H1 (cell line): ENCODE measurements around the gene EPN3.

Experiments used
- JUND ChIP-seq: IDR thresholded peaks from 2 replicates; pipeline ENCODE4 v1.6.1; 2011; ENCODE audit warnings: mild to moderate bottlenecking, improper control_type of control experiment, low read length
- POLR2AphosphoS5 ChIP-seq: IDR thresholded peaks from 2 replicates; pipeline ENCODE4 v1.6.1; 2011; ENCODE audit warnings: low read depth, low read length
- SP1 ChIP-seq: IDR thresholded peaks from 2 replicates; pipeline ENCODE4 v1.6.1; 2011; ENCODE audit warnings: low read depth, low read length
- TEAD4 ChIP-seq: IDR thresholded peaks from 2 replicates; pipeline ENCODE4 v1.6.1; 2012; ENCODE audit warnings: low read depth, low read length, inconsistent platforms, mixed read lengths
- TF ChIP-seq, protein P1 (sequence below), 3 experiments: IDR thresholded peaks; 1 replicate in 2 of 3; 2 replicates in 1 of 3; pipeline versions ENCODE4 v1.5.1 to v1.6.1; 2011; ENCODE audit warnings: low read length in 3 of 3, mild to moderate bottlenecking in 3 of 3, inconsistent platforms in 2 of 3, low read depth in 1 of 3, moderate library complexity in 1 of 3; ENCODE audit not compliant: insufficient read depth in 1 of 3; ENCODE audit errors: control extremely low read depth in 1 of 3

DNA sequence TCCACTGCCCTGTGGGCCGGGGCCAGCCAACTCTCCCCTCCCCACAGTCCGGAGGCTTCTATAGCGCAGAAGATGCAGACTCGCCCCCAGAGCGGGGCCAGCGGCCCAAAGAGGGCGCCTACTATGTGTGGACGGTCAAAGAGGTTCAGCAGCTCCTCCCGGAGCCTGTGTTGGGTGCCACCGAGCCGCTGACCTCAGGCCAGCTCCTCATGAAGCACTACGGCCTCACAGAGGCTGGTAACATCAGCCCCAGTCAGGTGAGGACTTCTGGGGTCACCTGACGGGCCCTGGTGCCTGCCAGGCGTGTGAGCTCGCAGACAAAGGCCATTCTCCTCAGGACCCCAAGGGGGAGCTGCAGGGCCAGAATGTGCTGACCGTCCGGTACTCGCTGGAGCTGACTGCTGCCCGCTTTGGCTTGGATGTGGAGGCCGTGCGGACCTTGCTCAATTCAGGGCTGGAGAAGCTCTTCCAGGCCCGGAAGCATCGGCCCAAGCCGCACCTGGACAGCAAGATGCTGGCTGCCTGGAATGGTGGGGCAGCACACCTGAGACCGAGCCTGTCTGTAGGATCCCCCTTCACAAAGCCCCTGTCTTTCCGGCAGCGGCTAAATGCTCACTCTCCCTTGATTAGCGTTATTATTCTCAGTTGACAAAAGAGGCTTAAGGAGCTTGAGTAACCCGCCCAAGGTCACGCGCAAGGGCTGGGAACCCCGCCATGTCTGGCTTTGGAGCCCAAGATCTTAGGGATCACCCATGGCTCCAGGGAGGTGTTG, 18.3 kb downstream of the EPN3 start:
- TF ChIP-seq JUND, result peak; percentile 61; the same call in 1 of the 2 replicates
- TF ChIP-seq SP1, result 0 out of 2 replicates have a peak, but pooled peaks have one; percentile 14
- no peak; the same call in 1 of the 2 replicates for TF ChIP-seq POLR2AphosphoS5
- peak; percentile 64; the same call in 1 of the 2 replicates for TF ChIP-seq TEAD4
- TF ChIP-seq, protein P1, sequence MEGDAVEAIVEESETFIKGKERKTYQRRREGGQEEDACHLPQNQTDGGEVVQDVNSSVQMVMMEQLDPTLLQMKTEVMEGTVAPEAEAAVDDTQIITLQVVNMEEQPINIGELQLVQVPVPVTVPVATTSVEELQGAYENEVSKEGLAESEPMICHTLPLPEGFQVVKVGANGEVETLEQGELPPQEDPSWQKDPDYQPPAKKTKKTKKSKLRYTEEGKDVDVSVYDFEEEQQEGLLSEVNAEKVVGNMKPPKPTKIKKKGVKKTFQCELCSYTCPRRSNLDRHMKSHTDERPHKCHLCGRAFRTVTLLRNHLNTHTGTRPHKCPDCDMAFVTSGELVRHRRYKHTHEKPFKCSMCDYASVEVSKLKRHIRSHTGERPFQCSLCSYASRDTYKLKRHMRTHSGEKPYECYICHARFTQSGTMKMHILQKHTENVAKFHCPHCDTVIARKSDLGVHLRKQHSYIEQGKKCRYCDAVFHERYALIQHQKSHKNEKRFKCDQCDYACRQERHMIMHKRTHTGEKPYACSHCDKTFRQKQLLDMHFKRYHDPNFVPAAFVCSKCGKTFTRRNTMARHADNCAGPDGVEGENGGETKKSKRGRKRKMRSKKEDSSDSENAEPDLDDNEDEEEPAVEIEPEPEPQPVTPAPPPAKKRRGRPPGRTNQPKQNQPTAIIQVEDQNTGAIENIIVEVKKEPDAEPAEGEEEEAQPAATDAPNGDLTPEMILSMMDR (IDR thresholded peaks at IDR 0.05; ENCODE audit: control extremely low read depth in 1 of 3, insufficient read depth in 1 of 3, low read depth in 1 of 3, low read length in 3 of 3), result peak; percentile 96 to 99 (median 98)
